HCT116 (cell line): ENCODE measurements around the gene AP3B1. TPM values are rescaled to one million over a fixed set of nuclear protein-coding genes. Genes with fewer than 3 reads are reported as not detected.

Source experiments
- ATAC-seq: fragments of 200-7000 bp; cut with Tn5 transposase; 2 replicates; pipeline ENCODE4 v1.9.1; 2020; ENCODE audit warnings: mild to moderate bottlenecking, moderate library complexity
- BruUV-seq: library from RNA; stranded (reverse); fragments of 400-500 nt; replicated peaks from 2 replicates; lab custom pipeline; 2021; lab: Mats Ljungman, UMichigan
- CTCF ChIA-PET: fragments of 300-600 bp; sonication (Branson Sonifier 250); formaldehyde crosslinking; loops from one replicate; lab custom pipeline; 2021; ENCODE audit warnings: antibody characterized with exemption; lab: Charles Lee
- POLR2A ChIA-PET: fragments of 300-600, 350-600 bp; sonication (Branson Sonifier 250); formaldehyde crosslinking; loops from one replicate; lab custom pipeline; 2021; ENCODE audit warnings: antibody characterized with exemption; lab: Charles Lee
- RAD21 ChIA-PET, 2 experiments: fragments of 300-600 bp; sonication (Branson Sonifier 250); formaldehyde crosslinking; loops; one replicate each; lab custom pipeline; 2023; ENCODE audit warnings: low total read pairs in 2 of 2; ENCODE audit not compliant: uncharacterized antibody in 2 of 2, unreplicated experiment in 2 of 2, low non-redundant PET in 1 of 2; lab: Charles Lee
- DNase-seq: peaks from one replicate; pipeline ENCODE4 v3.0.0-alpha.2; 2010; ENCODE audit warnings: low read depth, low spot score
- H2AFZ ChIP-seq: fragments of 200-600 bp; shearing (Covaris generic), sonication (generic); 2 replicates; pipeline ENCODE4 v1.6.1; 2017; ENCODE audit warnings: low read depth, mixed run types, mixed read lengths, antibody characterized with exemption, low read length; ENCODE audit not compliant: poor library complexity, severe bottlenecking
- H3K27ac ChIP-seq: 2 replicates; pipeline ENCODE4 v1.5.1; 2012; ENCODE audit warnings: low read depth, low read length
- H3K27me3 ChIP-seq: fragments of 200-600 bp; sonication (generic); 2 replicates; pipeline ENCODE4 v1.6.1; 2016; ENCODE audit warnings: mixed run types, low read length, mixed read lengths; ENCODE audit not compliant: insufficient read depth
- H3K36me3 ChIP-seq, 2 experiments: fragments of 200-500 bp in 1 of 2; fragments of 200-600 bp in 1 of 2; sonication (Bioruptor generic) in 1 of 2; sonication (generic) in 1 of 2; 2 replicates each; pipeline versions ENCODE4 v1.5.1 to v1.6.1; 2014 to 2016; ENCODE audit warnings: low read length in 2 of 2, inconsistent platforms in 1 of 2, mixed read lengths in 1 of 2, mixed run types in 1 of 2; ENCODE audit not compliant: insufficient read depth in 2 of 2, control insufficient read depth in 1 of 2
- H3K4me1 ChIP-seq, 2 experiments: fragments of 200-600 bp in 1 of 2; sonication (generic) in 1 of 2; 2 replicates each; pipeline versions ENCODE4 v1.5.1 to v1.6.1; 2012 to 2017; ENCODE audit warnings: low read length in 2 of 2, inconsistent platforms in 1 of 2, mild to moderate bottlenecking in 1 of 2, mixed read lengths in 1 of 2, mixed run types in 1 of 2, moderate library complexity in 1 of 2; ENCODE audit not compliant: insufficient read depth in 2 of 2, control insufficient read depth in 1 of 2
- H3K4me2 ChIP-seq: fragments of 200-600 bp; sonication (generic); 2 replicates; pipeline ENCODE4 v1.6.1; 2017; ENCODE audit warnings: mixed run types, low read length, mixed read lengths
- H3K4me3 ChIP-seq, 2 experiments: fragments of 200-600 bp in 1 of 2; sonication (generic) in 1 of 2; replicated peaks in 1 of 2; 2 replicates each; pipeline ENCODE4 v1.5.1; 2011 to 2016; ENCODE audit warnings: low read length in 2 of 2, control low read depth in 1 of 2, low read depth in 1 of 2, mild to moderate bottlenecking in 1 of 2, mixed read lengths in 1 of 2, mixed run types in 1 of 2
- H3K79me2 ChIP-seq: fragments of 200-600 bp; sonication (generic); 2 replicates; pipeline ENCODE4 v1.6.1; 2017; ENCODE audit warnings: mild to moderate bottlenecking, mixed run types, low read length, moderate library complexity, mixed read lengths; ENCODE audit not compliant: insufficient read depth
- H3K9ac ChIP-seq: fragments of 200-600 bp; sonication (generic); 2 replicates; pipeline ENCODE4 v1.6.1; 2016; ENCODE audit warnings: low read length, mixed read lengths
- H3K9me2 ChIP-seq: fragments of 200-600 bp; sonication (generic), shearing (Covaris generic); 2 replicates; pipeline ENCODE4 v1.6.1; 2017; ENCODE audit warnings: mixed run types, mild to moderate bottlenecking, moderate library complexity; ENCODE audit not compliant: insufficient read depth
- H3K9me3 ChIP-seq, 2 experiments: fragments of 200-500 bp in 1 of 2; fragments of 200-600 bp in 1 of 2; sonication (Bioruptor generic) in 1 of 2; sonication (generic) in 1 of 2; 2 replicates each; pipeline ENCODE4 v1.6.1; 2014 to 2017; ENCODE audit warnings: low read length in 2 of 2, mixed read lengths in 2 of 2, inconsistent platforms in 1 of 2, low read depth in 1 of 2, mild to moderate bottlenecking in 1 of 2, mixed run types in 1 of 2, moderate library complexity in 1 of 2; ENCODE audit not compliant: control insufficient read depth in 1 of 2, insufficient read depth in 1 of 2
- H4K20me1 ChIP-seq: fragments of 200-600 bp; sonication (generic), shearing (Covaris generic); 2 replicates; pipeline ENCODE4 v1.6.1; 2017; ENCODE audit warnings: mixed run types, mild to moderate bottlenecking, moderate library complexity; ENCODE audit not compliant: insufficient read depth
- CBX3 ChIP-seq: IDR thresholded peaks from 2 replicates; pipeline ENCODE4 v1.6.1; 2012; ENCODE audit warnings: low read depth
- CEBPB ChIP-seq: IDR thresholded peaks from 2 replicates; pipeline ENCODE4 v1.6.1; 2012; ENCODE audit warnings: low read depth
- EGR1 ChIP-seq: IDR thresholded peaks from 2 replicates; pipeline ENCODE4 v1.6.1; 2012; ENCODE audit warnings: low read depth
- ELF1 ChIP-seq: IDR thresholded peaks from 2 replicates; pipeline ENCODE4 v1.6.1; 2012; ENCODE audit warnings: low read depth, borderline replicate concordance
- FOSL1 ChIP-seq: IDR thresholded peaks from 2 replicates; pipeline ENCODE4 v1.6.1; 2012; ENCODE audit warnings: low read depth
- POLR2A ChIP-seq: IDR thresholded peaks from 2 replicates; pipeline ENCODE4 v1.7.0; 2011; ENCODE audit warnings: borderline replicate concordance; ENCODE audit not compliant: insufficient read depth, insufficient read length; ENCODE audit errors: extremely low read depth
- POLR2AphosphoS5 ChIP-seq: IDR thresholded peaks from 2 replicates; pipeline ENCODE4 v1.6.1; 2011; ENCODE audit warnings: mild to moderate bottlenecking, low read depth, low read length, moderate library complexity
- RAD21 ChIP-seq: IDR thresholded peaks from 2 replicates; pipeline ENCODE4 v1.6.1; 2012; ENCODE audit warnings: low read depth, mild to moderate bottlenecking
- SIN3A ChIP-seq: IDR thresholded peaks from 2 replicates; pipeline ENCODE4 v1.6.1; 2012; ENCODE audit warnings: low read depth
- SRF ChIP-seq: IDR thresholded peaks from 2 replicates; pipeline ENCODE4 v1.6.1; 2012; ENCODE audit warnings: low read depth
- TCF7L2 ChIP-seq: IDR thresholded peaks from 2 replicates; pipeline ENCODE4 v1.7.0; 2011; ENCODE audit warnings: borderline replicate concordance, inconsistent platforms; ENCODE audit not compliant: insufficient read depth, insufficient read length; ENCODE audit errors: extremely low read depth
- YY1 ChIP-seq: IDR thresholded peaks from 2 replicates; pipeline ENCODE4 v1.6.1; 2011; ENCODE audit warnings: low read length, low read depth, moderate library complexity, mild to moderate bottlenecking; ENCODE audit not compliant: insufficient replicate concordance; ENCODE audit errors: extremely low read depth
- ZNF274 ChIP-seq: fragments of 200-500 bp; sonication (Bioruptor generic); IDR thresholded peaks from 2 replicates; pipeline ENCODE4 v1.6.1; 2014; ENCODE audit warnings: mild to moderate bottlenecking, low read depth, low read length, inconsistent platforms
- intact Hi-C: fragments of 100-400 bp; cut with micrococcal nuclease; formaldehyde crosslinking; loops from 2 replicates; pipeline ENCODE4 v1.10.0; 2022
- total RNA-seq: library from RNA; stranded (reverse); gene quantifications from one replicate; pipeline ENCODE4 v1.2.1, GENCODE V29; 2021; ENCODE audit not compliant: unreplicated experiment
- TF ChIP-seq, protein P1 (sequence below): IDR thresholded peaks from 2 replicates; pipeline ENCODE4 v1.6.1; 2012
- TF ChIP-seq, protein P2 (sequence below): IDR thresholded peaks from 2 replicates; pipeline ENCODE4 v1.6.1; 2011; ENCODE audit warnings: mild to moderate bottlenecking, low read length, moderate library complexity; ENCODE audit not compliant: insufficient replicate concordance; ENCODE audit errors: extremely low read depth
- TF ChIP-seq, protein P3 (sequence below): IDR thresholded peaks from 2 replicates; pipeline ENCODE4 v1.6.1; 2012; ENCODE audit warnings: low read depth
- TF ChIP-seq, protein P4 (sequence below), 3 experiments: fragments of 200-600 bp in 1 of 3; sonication (generic) in 1 of 3; IDR thresholded peaks in 2 of 3; conservative IDR thresholded peaks in 1 of 3; 2 replicates each; pipeline ENCODE4 v1.5.1; 2012 to 2017; ENCODE audit warnings: low read depth in 2 of 3, low read length in 2 of 3, antibody characterized with exemption in 1 of 3, borderline replicate concordance in 1 of 3, control low read depth in 1 of 3, mild to moderate bottlenecking in 1 of 3, mixed read lengths in 1 of 3, mixed run types in 1 of 3, moderate library complexity in 1 of 3; ENCODE audit not compliant: insufficient read depth in 1 of 3

Gene AP3B1
- total RNA-seq, 1 experiment from 2014 or later = 54.5 TPM

DNA sequence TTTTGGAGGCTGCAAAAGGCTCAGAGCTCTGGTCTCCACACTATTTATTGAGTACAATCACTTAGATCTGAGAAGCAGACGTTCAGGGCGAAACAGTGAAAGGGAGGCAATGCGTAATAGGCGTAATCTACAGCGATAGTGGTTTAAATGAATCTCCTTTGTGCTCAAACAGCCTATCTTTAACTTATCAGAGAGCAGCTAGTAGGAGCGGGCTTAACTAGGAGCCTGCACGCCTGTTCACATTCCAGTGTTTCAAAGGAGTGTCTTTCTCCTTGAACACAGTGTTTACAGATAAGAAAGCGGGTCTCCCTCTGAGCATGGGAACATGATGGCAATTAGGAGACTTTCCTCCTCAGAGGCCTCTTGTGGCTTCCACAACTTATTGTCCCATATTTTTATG lies 49.4 kb downstream of the AP3B1 start:
- CTCF ChIA-PET = no interaction called here
- H2AFZ ChIP-seq = no peak overlapping the region
- RAD21 ChIA-PET = no interaction called here

More for the DNA sequence above, 49.4 kb downstream of the AP3B1 start:
- POLR2A ChIA-PET = no interaction called here
- intact Hi-C loops = no loop called here
- no peaks in the 10 kb centered on the region for H3K9me2 ChIP-seq
- ATAC-seq (no peak), DNase-seq (no peak)
- H3K36me3 ChIP-seq = no peaks in the 10 kb centered on the region
- H3K9me3 ChIP-seq = no peaks in the 10 kb centered on the region
- H3K4me1 ChIP-seq = no peaks in the 10 kb centered on the region
- H4K20me1 ChIP-seq = no peaks in the 10 kb centered on the region; the same call in 1 of the 2 replicates
- peaks cover 9% of the 10 kb centered on the region; the same call in 1 of the 2 replicates for H3K79me2 ChIP-seq
- H3K27ac ChIP-seq = no peak overlapping the region
- no peak overlapping the region for H3K4me2 ChIP-seq
- no TSS peak for BruUV-seq
- H3K4me3 ChIP-seq = no peak overlapping the region
- TF ChIP-seq, protein P1, sequence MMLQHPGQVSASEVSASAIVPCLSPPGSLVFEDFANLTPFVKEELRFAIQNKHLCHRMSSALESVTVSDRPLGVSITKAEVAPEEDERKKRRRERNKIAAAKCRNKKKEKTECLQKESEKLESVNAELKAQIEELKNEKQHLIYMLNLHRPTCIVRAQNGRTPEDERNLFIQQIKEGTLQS = no peak
- TF ChIP-seq, protein P2, sequence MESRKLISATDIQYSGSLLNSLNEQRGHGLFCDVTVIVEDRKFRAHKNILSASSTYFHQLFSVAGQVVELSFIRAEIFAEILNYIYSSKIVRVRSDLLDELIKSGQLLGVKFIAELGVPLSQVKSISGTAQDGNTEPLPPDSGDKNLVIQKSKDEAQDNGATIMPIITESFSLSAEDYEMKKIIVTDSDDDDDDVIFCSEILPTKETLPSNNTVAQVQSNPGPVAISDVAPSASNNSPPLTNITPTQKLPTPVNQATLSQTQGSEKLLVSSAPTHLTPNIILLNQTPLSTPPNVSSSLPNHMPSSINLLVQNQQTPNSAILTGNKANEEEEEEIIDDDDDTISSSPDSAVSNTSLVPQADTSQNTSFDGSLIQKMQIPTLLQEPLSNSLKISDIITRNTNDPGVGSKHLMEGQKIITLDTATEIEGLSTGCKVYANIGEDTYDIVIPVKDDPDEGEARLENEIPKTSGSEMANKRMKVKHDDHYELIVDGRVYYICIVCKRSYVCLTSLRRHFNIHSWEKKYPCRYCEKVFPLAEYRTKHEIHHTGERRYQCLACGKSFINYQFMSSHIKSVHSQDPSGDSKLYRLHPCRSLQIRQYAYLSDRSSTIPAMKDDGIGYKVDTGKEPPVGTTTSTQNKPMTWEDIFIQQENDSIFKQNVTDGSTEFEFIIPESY = no peak
- TF ChIP-seq FOSL1 (no peak), SIN3A (no peak), CEBPB (no peak), CBX3 (no peak), EGR1 (no peak), TCF7L2 (no peak), YY1 (no peak), POLR2A (no peak), ZNF274 (no peak), SRF (no peak), ELF1 (no peak), POLR2AphosphoS5 (no peak), RAD21 (no peak)
- TF ChIP-seq, protein P3, sequence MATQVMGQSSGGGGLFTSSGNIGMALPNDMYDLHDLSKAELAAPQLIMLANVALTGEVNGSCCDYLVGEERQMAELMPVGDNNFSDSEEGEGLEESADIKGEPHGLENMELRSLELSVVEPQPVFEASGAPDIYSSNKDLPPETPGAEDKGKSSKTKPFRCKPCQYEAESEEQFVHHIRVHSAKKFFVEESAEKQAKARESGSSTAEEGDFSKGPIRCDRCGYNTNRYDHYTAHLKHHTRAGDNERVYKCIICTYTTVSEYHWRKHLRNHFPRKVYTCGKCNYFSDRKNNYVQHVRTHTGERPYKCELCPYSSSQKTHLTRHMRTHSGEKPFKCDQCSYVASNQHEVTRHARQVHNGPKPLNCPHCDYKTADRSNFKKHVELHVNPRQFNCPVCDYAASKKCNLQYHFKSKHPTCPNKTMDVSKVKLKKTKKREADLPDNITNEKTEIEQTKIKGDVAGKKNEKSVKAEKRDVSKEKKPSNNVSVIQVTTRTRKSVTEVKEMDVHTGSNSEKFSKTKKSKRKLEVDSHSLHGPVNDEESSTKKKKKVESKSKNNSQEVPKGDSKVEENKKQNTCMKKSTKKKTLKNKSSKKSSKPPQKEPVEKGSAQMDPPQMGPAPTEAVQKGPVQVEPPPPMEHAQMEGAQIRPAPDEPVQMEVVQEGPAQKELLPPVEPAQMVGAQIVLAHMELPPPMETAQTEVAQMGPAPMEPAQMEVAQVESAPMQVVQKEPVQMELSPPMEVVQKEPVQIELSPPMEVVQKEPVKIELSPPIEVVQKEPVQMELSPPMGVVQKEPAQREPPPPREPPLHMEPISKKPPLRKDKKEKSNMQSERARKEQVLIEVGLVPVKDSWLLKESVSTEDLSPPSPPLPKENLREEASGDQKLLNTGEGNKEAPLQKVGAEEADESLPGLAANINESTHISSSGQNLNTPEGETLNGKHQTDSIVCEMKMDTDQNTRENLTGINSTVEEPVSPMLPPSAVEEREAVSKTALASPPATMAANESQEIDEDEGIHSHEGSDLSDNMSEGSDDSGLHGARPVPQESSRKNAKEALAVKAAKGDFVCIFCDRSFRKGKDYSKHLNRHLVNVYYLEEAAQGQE = no peak
- TF ChIP-seq, protein P4, sequence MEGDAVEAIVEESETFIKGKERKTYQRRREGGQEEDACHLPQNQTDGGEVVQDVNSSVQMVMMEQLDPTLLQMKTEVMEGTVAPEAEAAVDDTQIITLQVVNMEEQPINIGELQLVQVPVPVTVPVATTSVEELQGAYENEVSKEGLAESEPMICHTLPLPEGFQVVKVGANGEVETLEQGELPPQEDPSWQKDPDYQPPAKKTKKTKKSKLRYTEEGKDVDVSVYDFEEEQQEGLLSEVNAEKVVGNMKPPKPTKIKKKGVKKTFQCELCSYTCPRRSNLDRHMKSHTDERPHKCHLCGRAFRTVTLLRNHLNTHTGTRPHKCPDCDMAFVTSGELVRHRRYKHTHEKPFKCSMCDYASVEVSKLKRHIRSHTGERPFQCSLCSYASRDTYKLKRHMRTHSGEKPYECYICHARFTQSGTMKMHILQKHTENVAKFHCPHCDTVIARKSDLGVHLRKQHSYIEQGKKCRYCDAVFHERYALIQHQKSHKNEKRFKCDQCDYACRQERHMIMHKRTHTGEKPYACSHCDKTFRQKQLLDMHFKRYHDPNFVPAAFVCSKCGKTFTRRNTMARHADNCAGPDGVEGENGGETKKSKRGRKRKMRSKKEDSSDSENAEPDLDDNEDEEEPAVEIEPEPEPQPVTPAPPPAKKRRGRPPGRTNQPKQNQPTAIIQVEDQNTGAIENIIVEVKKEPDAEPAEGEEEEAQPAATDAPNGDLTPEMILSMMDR (IDR thresholded peaks at IDR 0.05 in 2 of 3, conservative IDR thresholded peaks at IDR 0.05 in 1 of 3; ENCODE audit: borderline replicate concordance in 1 of 3, insufficient read depth in 1 of 3, low read depth in 2 of 3, low read length in 2 of 3) = no peak
- H3K27me3 ChIP-seq = no peaks in the 10 kb centered on the region
- no peak overlapping the region for H3K9ac ChIP-seq
